GM12891 (cell line): ENCODE measurements around the gene FOXD2.

ENCODE experiments used
- DNase-seq: peaks from one replicate; pipeline ENCODE4 v3.0.0; 2011; ENCODE audit warnings: low spot score; ENCODE audit not compliant: insufficient read length
- FAIRE-seq: peaks from 2 replicates; lab custom pipeline; 2011; peaks lifted over from hg19 to GRCh38; lab: Jason Lieb, UNC
- PAX5 ChIP-seq: IDR thresholded peaks from 2 replicates; pipeline ENCODE4 v1.6.1; 2011; ENCODE audit warnings: low read length, moderate library complexity, mild to moderate bottlenecking; ENCODE audit not compliant: insufficient read depth, severe bottlenecking
- POLR2A ChIP-seq: IDR thresholded peaks from 2 replicates; pipeline ENCODE4 v1.6.1; 2011; ENCODE audit warnings: low read depth, low read length, control low read depth
- POLR2AphosphoS5 ChIP-seq: IDR thresholded peaks from 2 replicates; pipeline ENCODE4 v1.6.1; 2011; ENCODE audit warnings: low read depth, low read length, control low read depth
- POU2F2 ChIP-seq: IDR thresholded peaks from 2 replicates; pipeline ENCODE4 v1.6.1; 2011; ENCODE audit warnings: low read depth, mild to moderate bottlenecking, control low read depth, low read length, moderate library complexity
- SPI1 ChIP-seq: IDR thresholded peaks from 2 replicates; pipeline ENCODE4 v1.6.1; 2011; ENCODE audit warnings: low read depth, low read length, control low read depth
- TAF1 ChIP-seq: IDR thresholded peaks from 2 replicates; pipeline ENCODE4 v1.6.1; 2011; ENCODE audit warnings: low read depth, low read length, control low read depth

Gene FOXD2

DNA sequence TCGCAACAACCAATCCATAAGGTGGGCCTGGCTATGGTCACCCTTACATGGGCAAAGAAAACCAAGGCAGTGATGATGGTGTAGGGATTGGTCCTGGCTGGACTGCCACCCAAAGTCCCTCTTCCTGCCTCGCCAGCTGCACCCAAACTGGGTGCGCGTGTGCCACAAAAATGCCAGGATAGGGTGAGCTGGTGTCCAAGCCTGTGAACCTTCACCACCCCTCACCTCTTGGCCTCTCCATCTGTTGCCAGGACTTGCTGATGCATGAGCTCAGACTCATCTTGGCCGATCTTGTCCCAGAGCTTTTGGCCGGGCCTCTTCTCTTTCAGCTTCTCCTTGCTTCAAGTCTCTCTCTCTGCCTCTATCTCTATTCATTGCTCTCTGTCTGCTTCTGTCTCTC lies 41.8 kb downstream of the FOXD2 start:
- DNase-seq, result no peak
- no peak for FAIRE-seq
- TF ChIP-seq POLR2AphosphoS5 (no peak), SPI1 (no peak), TAF1 (no peak), PAX5 (no peak), POLR2A (no peak), POU2F2 (no peak)

GRCh38 chr1:47481936-47482335 lies 44.1 kb downstream of the FOXD2 start:
- no peak for TF ChIP-seq POLR2AphosphoS5
- TF ChIP-seq SPI1, result no peak
- TF ChIP-seq POU2F2, result no peak
- no peak for TF ChIP-seq POLR2A
- no peak for TF ChIP-seq PAX5
- no peak for TF ChIP-seq TAF1
- no peak for FAIRE-seq
- DNase-seq, result no peak

DNA sequence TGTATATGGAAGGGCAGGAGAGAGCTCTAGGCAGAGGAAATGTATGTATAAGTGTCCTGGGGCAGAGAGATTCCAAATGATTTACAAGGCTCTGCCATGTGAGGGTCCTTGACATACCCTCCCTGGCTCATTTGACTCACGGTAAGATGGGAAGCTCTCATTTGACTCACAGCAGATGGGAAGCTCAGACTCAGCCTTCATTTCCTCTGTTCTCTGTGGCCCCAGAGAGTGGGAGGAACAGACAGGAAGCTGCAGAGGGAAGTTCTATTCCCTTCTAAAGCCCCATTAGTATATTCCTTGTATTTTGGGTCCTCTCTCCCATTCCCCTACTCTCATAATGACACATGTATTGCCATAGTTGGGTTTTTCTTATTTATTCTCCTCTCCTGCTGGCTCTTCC lies 44.9 kb downstream of the FOXD2 start:
- TF ChIP-seq TAF1 (no peak), POLR2AphosphoS5 (no peak), SPI1 (no peak), PAX5 (no peak), POU2F2 (no peak), POLR2A (no peak)
- DNase-seq, result no peak
- no peak for FAIRE-seq

DNA sequence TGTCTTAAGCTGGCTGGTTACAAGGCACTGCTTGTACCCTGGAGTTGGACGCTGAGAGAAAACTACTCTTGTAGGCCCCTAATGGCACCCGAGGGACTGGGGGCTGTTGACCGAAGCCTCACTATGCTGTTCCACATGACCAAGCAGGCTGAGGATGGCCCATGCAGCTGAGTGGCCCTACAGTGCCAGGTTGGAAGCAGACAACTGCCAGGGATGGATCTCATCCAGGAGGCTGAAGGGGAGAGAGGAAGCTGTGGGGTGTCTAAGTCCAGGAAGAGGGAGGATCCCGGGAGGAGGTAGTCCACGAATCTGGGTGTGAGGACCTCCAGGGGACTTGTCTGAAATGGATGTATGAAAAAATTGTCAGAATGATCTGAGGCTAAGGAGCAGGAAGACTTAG lies 45.8 kb downstream of the FOXD2 start:
- no peak for FAIRE-seq
- TF ChIP-seq POU2F2 (no peak), POLR2A (no peak), PAX5 (no peak), TAF1 (no peak), POLR2AphosphoS5 (no peak), SPI1 (no peak)
- DNase-seq, result no peak

DNA sequence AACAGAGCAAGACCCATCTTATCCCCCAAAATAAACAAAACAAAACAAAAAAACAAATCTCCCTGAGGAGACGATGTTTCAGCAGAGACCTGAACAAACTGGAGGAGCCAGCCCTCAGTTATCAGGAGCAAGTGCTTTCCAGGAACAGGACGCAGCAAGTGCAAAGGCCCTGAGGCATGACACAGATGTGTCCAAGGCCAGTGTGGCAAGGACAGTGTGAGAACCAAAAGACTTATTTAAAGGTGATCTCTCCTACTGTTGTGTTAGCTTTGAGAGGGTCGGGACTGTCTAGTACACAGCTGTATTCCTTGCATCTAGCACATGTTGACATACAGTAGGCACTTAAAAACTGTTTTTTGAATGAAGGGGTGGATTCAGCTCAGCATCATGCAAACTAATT lies 48.0 kb downstream of the FOXD2 start:
- TF ChIP-seq POLR2AphosphoS5, result no peak
- no peak for TF ChIP-seq POLR2A
- no peak for TF ChIP-seq PAX5
- TF ChIP-seq TAF1, result no peak
- TF ChIP-seq POU2F2, result no peak
- no peak for TF ChIP-seq SPI1
- no peak for FAIRE-seq
- no peak for DNase-seq

DNA sequence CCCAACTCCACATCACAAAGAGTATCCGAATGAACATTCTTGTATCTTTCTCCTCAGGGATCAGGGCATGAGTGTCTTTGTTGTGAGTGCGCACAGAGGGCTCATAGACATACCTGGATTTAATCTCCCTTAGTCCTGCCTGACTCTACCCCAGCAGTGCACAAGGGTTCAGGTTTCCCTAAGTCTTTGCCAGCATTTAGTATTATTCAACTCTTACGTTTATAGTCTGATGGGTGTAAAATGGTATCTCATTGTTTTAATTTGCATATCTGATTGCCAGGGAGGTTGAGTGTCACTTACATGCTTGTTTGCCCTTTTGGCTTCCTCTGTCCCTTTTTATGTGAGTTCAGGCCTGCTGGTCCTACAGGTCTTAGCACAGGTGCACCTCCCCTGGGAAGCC lies 49.5 kb downstream of the FOXD2 start:
- DNase-seq, result no peak
- FAIRE-seq, result no peak
- no peak for TF ChIP-seq TAF1
- no peak for TF ChIP-seq POLR2A
- no peak for TF ChIP-seq PAX5
- no peak for TF ChIP-seq POU2F2
- TF ChIP-seq SPI1, result no peak
- TF ChIP-seq POLR2AphosphoS5, result no peak

- FAIRE-seq (no peak), DNase-seq (no peak)
- TF ChIP-seq TAF1 (no peak), POLR2AphosphoS5 (no peak), SPI1 (no peak), POLR2A (no peak)
These were observed 50.1 kb downstream of the FOXD2 start for GRCh38 chr1:47487850-47488450.
